ENCODE data around the gene MAG. TPM values are rescaled to one million over a fixed set of nuclear protein-coding genes. Genes with fewer than 3 reads are reported as not detected.

MAG gene
- total RNA-seq, 4 donors from 2014 or later: 0.91 to 15.1 TPM; not detected in 2

- no peak for TF ChIP-seq POLR2A (IDR thresholded peaks at IDR 0.05)
- TF ChIP-seq CTCF (IDR thresholded peaks at IDR 0.05): no peak
These were observed 42.7 kb upstream of the MAG start for GRCh38 chr19:35249146-35249847.

GRCh38 chr19:35249848-35250711 is 41.9 kb upstream of the MAG start:
- Histone ChIP-seq H3K4me1 (no peaks in the 10 kb centered on the region), H3K36me3 (no peaks in the 10 kb centered on the region), H3K4me3 (peak overlapping the region in 1 of 2 donors; percentile 21), H3K27ac (no peak overlapping the region), H3K9me3 (no peaks in the 10 kb centered on the region), H3K27me3 (peaks cover 0 to 7% of the 10 kb centered on the region in 2 donors)
- DNase-seq: no peak
- TF ChIP-seq CTCF (IDR thresholded peaks at IDR 0.05) (no peak), POLR2A (IDR thresholded peaks at IDR 0.05) (no peak)
- intact Hi-C loops (cut with DNase I; ENCODE audit: low total_unique reads): no loop called here

More at GRCh38 chr19:35249146-35249847, 42.7 kb upstream of the MAG start:
- no peaks in the 10 kb centered on the region for H3K36me3 ChIP-seq
- peak overlapping the region; percentile 16 to 21 for H3K4me3 ChIP-seq
- no peaks in the 10 kb centered on the region for H3K4me1 ChIP-seq
- no peaks in the 10 kb centered on the region for H3K9me3 ChIP-seq
- intact Hi-C loops (cut with DNase I; ENCODE audit: low total_unique reads): no loop called here
- DNase-seq: no peak
- H3K27ac ChIP-seq: peak overlapping the region; percentile 49 to 63
- H3K27me3 ChIP-seq: peaks cover 0 to 7% of the 10 kb centered on the region in 2 donors

GRCh38 chr19:35251456-35251855 is 40.5 kb upstream of the MAG start:
- Histone ChIP-seq H3K4me1 (no peaks in the 10 kb centered on the region), H3K9me3 (no peaks in the 10 kb centered on the region), H3K27ac (no peak overlapping the region), H3K36me3 (no peaks in the 10 kb centered on the region), H3K4me3 (no peak overlapping the region), H3K27me3 (peaks cover 0 to 6% of the 10 kb centered on the region in 2 donors)
- intact Hi-C loops (cut with DNase I; ENCODE audit: low total_unique reads): no loop called here
- TF ChIP-seq POLR2A (IDR thresholded peaks at IDR 0.05) (no peak), CTCF (IDR thresholded peaks at IDR 0.05) (no peak)
- no peak for DNase-seq

GRCh38 chr19:35253316-35254286 is 38.4 kb upstream of the MAG start:
- no peaks in the 10 kb centered on the region for H3K9me3 ChIP-seq
- no peak overlapping the region for H3K4me3 ChIP-seq
- intact Hi-C loops (cut with DNase I; ENCODE audit: low total_unique reads): no loop called here
- no peaks in the 10 kb centered on the region for H3K4me1 ChIP-seq
- H3K27ac ChIP-seq: peak overlapping the region; percentile 12 to 28
- no peaks in the 10 kb centered on the region for H3K27me3 ChIP-seq
- DNase-seq: no peak
- no peaks in the 10 kb centered on the region for H3K36me3 ChIP-seq
- TF ChIP-seq CTCF (IDR thresholded peaks at IDR 0.05) (no peak), POLR2A (IDR thresholded peaks at IDR 0.05) (no peak)

All from uterus (tissue), 4 donors.